GM13976 (cell line): ENCODE data around the gene SFSWAP.

Source experiments
- DNase-seq: peaks from one replicate; pipeline ENCODE4 v3.0.0; 2012; ENCODE audit warnings: low spot score
- CTCF ChIP-seq: IDR thresholded peaks from 2 replicates; pipeline ENCODE4 v1.5.1; 2012; ENCODE audit warnings: borderline replicate concordance, mild to moderate bottlenecking; ENCODE audit not compliant: insufficient read depth; ENCODE audit errors: extremely low read depth, missing control alignments, control extremely low read depth
- in situ Hi-C: fragments of 300-500 bp; cut with MboI; formaldehyde crosslinking; loops from one replicate; pipeline ENCODE4 v1.12.0; 2022; ENCODE audit warnings: low sequenced_read_pairs, mixed read lengths, inconsistent platforms; ENCODE audit not compliant: unreplicated experiment

The SFSWAP gene

GRCh38 chr12:131782061-131782460 is 71.2 kb downstream of the SFSWAP start:
- no peak for TF ChIP-seq CTCF
- in situ Hi-C loops = no loop called here
- no peak for DNase-seq

- DNase-seq = peak; percentile 57
- TF ChIP-seq CTCF = no peak
- in situ Hi-C loops = no loop called here
Observed at GRCh38 chr12:131783915-131784541, 73.1 kb downstream of the SFSWAP start.

DNA sequence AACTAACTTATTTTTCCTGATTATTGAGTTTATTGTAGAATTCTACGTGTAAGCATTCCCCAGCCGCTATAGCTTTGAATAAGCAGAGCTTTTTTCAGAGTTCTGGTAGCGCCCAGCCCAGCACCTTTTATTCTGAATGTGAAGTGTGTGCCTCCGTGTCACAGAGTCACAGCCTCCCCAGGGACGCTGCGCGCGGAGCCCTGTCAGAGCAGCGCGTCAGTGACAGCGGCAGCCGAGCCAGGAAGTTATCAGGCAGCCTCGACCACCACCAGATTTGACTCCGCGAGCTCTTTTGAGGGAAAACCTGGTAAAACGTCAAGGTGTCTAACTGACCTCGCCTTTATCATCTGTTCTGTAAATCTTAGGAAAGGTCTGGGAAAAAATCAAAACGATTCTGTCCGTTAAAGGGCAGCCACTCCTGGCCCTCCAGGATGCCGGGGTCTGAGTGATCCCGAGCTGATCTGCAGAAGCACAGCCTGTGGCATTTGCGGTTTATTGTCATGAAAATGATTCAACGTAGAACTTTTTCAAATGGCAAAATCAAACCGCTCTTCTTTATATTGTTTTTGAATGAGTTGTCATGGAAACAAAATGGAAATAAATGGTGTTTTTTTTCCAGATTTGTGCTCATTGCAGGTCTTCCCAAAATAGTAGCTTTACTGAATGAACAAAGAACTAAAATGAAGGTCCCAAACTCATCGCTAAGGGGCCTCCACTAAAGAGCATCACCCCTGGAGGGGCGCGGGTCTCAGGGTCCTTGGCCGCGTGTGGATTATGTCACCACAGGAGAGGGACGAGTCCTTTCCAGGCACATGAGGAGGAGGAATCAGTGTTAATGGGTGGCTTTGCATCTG is 74.2 kb downstream of the SFSWAP start:
- TF ChIP-seq CTCF = no peak
- in situ Hi-C loops = no loop called here
- DNase-seq = no peak

DNA sequence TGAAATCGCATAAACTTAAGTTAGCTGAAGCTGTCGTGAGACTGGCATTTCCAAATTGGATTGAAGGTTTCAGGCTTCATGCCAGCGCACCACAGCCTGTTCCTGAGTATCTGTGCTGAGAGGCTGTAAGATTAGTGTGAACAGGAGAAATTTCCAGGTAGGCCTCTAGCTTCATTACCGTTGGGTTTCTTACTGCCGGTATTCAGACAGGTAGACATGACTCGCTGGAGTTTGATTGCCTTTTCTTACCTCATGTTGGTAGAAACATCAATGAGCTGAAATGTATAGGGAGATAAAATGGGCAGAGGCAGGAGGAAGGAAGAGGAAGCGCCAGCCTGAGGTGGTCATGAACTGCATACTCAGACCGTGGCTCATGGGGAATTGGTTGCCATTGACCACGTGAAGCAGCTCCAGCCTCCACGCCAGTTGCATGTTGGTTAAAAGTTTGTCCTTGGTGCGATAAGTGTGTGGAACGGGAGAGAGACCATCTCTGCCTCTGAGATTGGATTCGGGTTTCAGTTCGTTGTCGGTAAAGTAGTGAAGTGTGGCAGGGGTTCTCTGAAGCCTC is 75.0 kb downstream of the SFSWAP start:
- in situ Hi-C loops = no loop called here
- DNase-seq = no peak
- no peak for TF ChIP-seq CTCF

DNA sequence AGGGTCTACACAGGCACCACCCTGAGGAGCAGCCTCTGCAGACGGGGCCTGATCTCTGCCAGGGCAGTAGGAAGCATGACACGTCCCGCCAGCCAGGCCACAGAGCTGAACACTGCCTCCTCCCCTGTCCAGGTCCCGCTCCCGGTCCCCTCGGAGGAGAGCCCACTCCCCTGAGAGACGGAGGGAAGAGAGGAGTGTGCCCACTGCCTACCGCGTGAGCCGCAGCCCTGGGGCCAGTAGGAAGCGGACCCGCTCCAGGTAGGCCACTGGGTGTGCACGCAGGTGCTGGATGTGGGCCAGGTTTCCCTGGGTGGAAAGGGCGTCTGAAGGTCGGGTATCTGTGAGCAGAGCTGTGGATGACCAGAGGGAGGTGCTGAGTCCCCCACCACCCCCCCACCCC is 75.4 kb downstream of the SFSWAP start:
- no peak for TF ChIP-seq CTCF
- no peak for DNase-seq
- in situ Hi-C loops = no loop called here

GRCh38 chr12:131787143-131787660 is 76.3 kb downstream of the SFSWAP start:
- no peak for TF ChIP-seq CTCF
- no peak for DNase-seq
- in situ Hi-C loops = no loop called here
